Activated CD4-positive, alpha-beta memory T cell treated with anti-CD3 and anti-CD28 coated beads, Interleukin-2, amount 10 ng/mL, durations not matched to agents 7 days and 5 days (primary cell): ENCODE data around the gene PDXP. TPM values are rescaled to one million over a fixed set of nuclear protein-coding genes. Genes with fewer than 3 reads are reported as not detected.
A peak's percentile ranks its signal among the peaks of the same experiment; 100 is the strongest.

ENCODE experiments used
- CTCF ChIA-PET: fragments of 350-600 bp; sonication (Branson Sonifier 250); formaldehyde crosslinking; loops from one replicate; lab custom pipeline; 2021; ENCODE audit warnings: antibody characterized with exemption, inconsistent platforms; lab: Charles Lee
- POLR2A ChIA-PET: fragments of 350-600 bp; sonication (Branson Sonifier 250); formaldehyde crosslinking; loops from one replicate; lab custom pipeline; 2021; ENCODE audit warnings: antibody characterized with exemption; lab: Charles Lee
- DNase-seq: peaks from one replicate; pipeline ENCODE4 v3.0.0-alpha.2; 2020
- H3K27ac Mint-ChIP-seq: one replicate; pipeline ENCODE4 v1.8.0; 2021; ENCODE audit warnings: mild to moderate bottlenecking, mixed read lengths
- H3K27me3 Mint-ChIP-seq: one replicate; pipeline ENCODE4 v1.8.0; 2021; ENCODE audit warnings: mixed read lengths
- H3K36me3 Mint-ChIP-seq: one replicate; pipeline ENCODE4 v1.8.0; 2021; ENCODE audit warnings: low read depth, mixed read lengths
- H3K4me1 Mint-ChIP-seq: one replicate; pipeline ENCODE4 v1.8.0; 2021; ENCODE audit warnings: mixed read lengths
- H3K4me3 Mint-ChIP-seq: one replicate; pipeline ENCODE4 v1.8.0; 2021; ENCODE audit warnings: mild to moderate bottlenecking, mixed read lengths
- H3K9me3 Mint-ChIP-seq: one replicate; pipeline ENCODE4 v1.8.0; 2021; ENCODE audit warnings: mixed read lengths
- total RNA-seq, 2 experiments: library from RNA; stranded (reverse); gene quantifications; one replicate each; pipeline ENCODE4 v1.2.3, GENCODE V29; 2021

PDXP gene
- total RNA-seq, 2 experiments from 2014 or later, result 19.1 to 21.6 TPM

GRCh38 chr22:37630839-37631435, 27.6 kb upstream of the PDXP start:
- Mint-ChIP-seq H3K4me3 (no peak overlapping the region), H3K9me3 (no peaks in the 10 kb centered on the region), H3K4me1 (peaks cover 71% of the 10 kb centered on the region), H3K27ac (peak overlapping the region; percentile 95), H3K36me3 (peaks cover 7% of the 10 kb centered on the region), H3K27me3 (no peaks in the 10 kb centered on the region)
- no peak for DNase-seq
- ChIA-PET CTCF (interaction anchor here (1.3 to 16.0 kb wide), 5 partner anchors 8 to 49 kb away, joined by 4 to 301 read pairs (median 8); partner anchors contain the start of genes GGA1, LGALS1, NOL12 and SH3BP1), POLR2A (interaction anchor here (1.3 to 7.5 kb wide), 4 partner anchors 9 to 47 kb away, joined by 3 to 110 read pairs (median 37); partner anchors contain the start of genes LGALS1, PDXP and SH3BP1)

- Mint-ChIP-seq H3K27ac (peak overlapping the region; percentile 95), H3K4me3 (peak overlapping the region; percentile 10), H3K9me3 (no peaks in the 10 kb centered on the region), H3K4me1 (peaks cover 71% of the 10 kb centered on the region), H3K27me3 (no peaks in the 10 kb centered on the region), H3K36me3 (peaks cover 7% of the 10 kb centered on the region)
- ChIA-PET CTCF (interaction anchor here (1.0 to 16.0 kb wide), 7 partner anchors 8 to 49 kb away, joined by 3 to 301 read pairs (median 4); partner anchors contain the start of genes GGA1, LGALS1, NOL12 and SH3BP1), POLR2A (interaction anchor here (0.6 to 7.5 kb wide), 5 partner anchors 8 to 116 kb away, joined by 3 to 110 read pairs (median 15); partner anchors contain the start of genes LGALS1, PDXP and SH3BP1)
- DNase-seq, result peak; percentile 41
Observed at GRCh38 chr22:37631448-37632173, 26.9 kb upstream of the PDXP start.

- Mint-ChIP-seq H3K27me3 (no peaks in the 10 kb centered on the region), H3K36me3 (peaks cover 7% of the 10 kb centered on the region), H3K4me3 (peak overlapping the region; percentile 44), H3K9me3 (no peaks in the 10 kb centered on the region), H3K4me1 (peaks cover 71% of the 10 kb centered on the region), H3K27ac (peak overlapping the region; percentile 95)
- DNase-seq, result peak; percentile 35
- CTCF ChIA-PET, result interaction anchor here (0.5 to 16.0 kb wide), 11 partner anchors 8 to 254 kb away, joined by 3 to 301 read pairs (median 3); partner anchors contain the start of genes GGA1, LGALS1 and NOL12
- POLR2A ChIA-PET, result interaction anchor here (0.6 to 7.5 kb wide), 10 partner anchors 7 to 115 kb away, joined by 3 to 110 read pairs (median 13); partner anchors contain the start of genes GGA1, LGALS1, NOL12 and PDXP
Observed at GRCh38 chr22:37632174-37633088, 26.1 kb upstream of the PDXP start.

GRCh38 chr22:37633089-37633624, 25.4 kb upstream of the PDXP start:
- peaks cover 71% of the 10 kb centered on the region for H3K4me1 Mint-ChIP-seq
- ChIA-PET CTCF (interaction anchor here (0.8 to 16.0 kb wide), 10 partner anchors 9 to 47 kb away, joined by 3 to 301 read pairs (median 4); partner anchors contain the start of genes GGA1, LGALS1, NOL12 and PDXP), POLR2A (interaction anchor here (0.6 to 13.1 kb wide), 11 partner anchors 8 to 848 kb away, joined by 3 to 126 read pairs (median 11); partner anchors contain the start of genes GGA1, LGALS1, NOL12 and PDXP)

GRCh38 chr22:37633625-37634416, 24.7 kb upstream of the PDXP start:
- Mint-ChIP-seq H3K9me3 (no peaks in the 10 kb centered on the region), H3K36me3 (peaks cover 11% of the 10 kb centered on the region), H3K4me1 (peaks cover 72% of the 10 kb centered on the region), H3K27me3 (no peaks in the 10 kb centered on the region), H3K27ac (peak overlapping the region; percentile 95), H3K4me3 (peak overlapping the region; percentile 64)
- ChIA-PET CTCF (interaction anchor here (0.7 to 16.0 kb wide), 9 partner anchors 9 to 526 kb away, joined by 3 to 301 read pairs (median 5); partner anchors contain the start of genes GGA1, LGALS1, NOL12 and PDXP), POLR2A (interaction anchor here (0.6 to 13.1 kb wide), 12 partner anchors 9 to 847 kb away, joined by 3 to 126 read pairs (median 4); partner anchors contain the start of genes GGA1, LGALS1, NOL12 and PDXP)
- DNase-seq, result peak; percentile 74

More at GRCh38 chr22:37633089-37633624, 25.4 kb upstream of the PDXP start:
- peak overlapping the region; percentile 95 for H3K27ac Mint-ChIP-seq
- peak overlapping the region; percentile 44 for H3K4me3 Mint-ChIP-seq
- peak; percentile 53 for DNase-seq
- H3K27me3 Mint-ChIP-seq, result no peaks in the 10 kb centered on the region
- H3K36me3 Mint-ChIP-seq, result peaks cover 7% of the 10 kb centered on the region
- no peaks in the 10 kb centered on the region for H3K9me3 Mint-ChIP-seq

- peak overlapping the region; percentile 64 for H3K4me3 Mint-ChIP-seq
- peaks cover 74% of the 10 kb centered on the region for H3K4me1 Mint-ChIP-seq
- peak overlapping the region; percentile 95 for H3K27ac Mint-ChIP-seq
- peaks cover 12% of the 10 kb centered on the region for H3K36me3 Mint-ChIP-seq
- no peak for DNase-seq
- H3K9me3 Mint-ChIP-seq, result no peaks in the 10 kb centered on the region
- CTCF ChIA-PET, result interaction anchor here (0.5 to 16.0 kb wide), 8 partner anchors 8 to 227 kb away, joined by 3 to 301 read pairs (median 31); partner anchors contain the start of genes GGA1, LGALS1, NOL12 and PDXP
- POLR2A ChIA-PET, result interaction anchor here (0.8 to 13.1 kb wide), 8 partner anchors 9 to 53 kb away, joined by 3 to 126 read pairs (median 14); partner anchors contain the start of genes GGA1, LGALS1 and PDXP
- H3K27me3 Mint-ChIP-seq, result no peaks in the 10 kb centered on the region
Observed at GRCh38 chr22:37634417-37634924, 24.1 kb upstream of the PDXP start.

- ChIA-PET POLR2A (interaction anchor here (1.0 to 13.1 kb wide), 8 partner anchors 7 to 53 kb away, joined by 3 to 126 read pairs (median 41); partner anchors contain the start of genes GGA1, LGALS1 and PDXP), CTCF (interaction anchor here (0.9 to 16.0 kb wide), 7 partner anchors 8 to 45 kb away, joined by 3 to 301 read pairs (median 45); partner anchors contain the start of genes GGA1, LGALS1, NOL12 and PDXP)
- Mint-ChIP-seq H3K27ac (peak overlapping the region; percentile 95), H3K4me3 (no peak overlapping the region), H3K9me3 (no peaks in the 10 kb centered on the region), H3K36me3 (peaks cover 12% of the 10 kb centered on the region), H3K4me1 (peaks cover 74% of the 10 kb centered on the region), H3K27me3 (no peaks in the 10 kb centered on the region)
- DNase-seq, result no peak
Observed at GRCh38 chr22:37635157-37635556, 23.4 kb upstream of the PDXP start.

GRCh38 chr22:37636186-37636948, 22.2 kb upstream of the PDXP start:
- peak overlapping the region; percentile 3 for H3K4me3 Mint-ChIP-seq
- CTCF ChIA-PET, result interaction anchor here (0.9 to 16.0 kb wide), 14 partner anchors 10 to 317 kb away, joined by 3 to 301 read pairs (median 4); partner anchors contain the start of genes C22orf23, GGA1, LGALS1 and NOL12
- peak; percentile 63 for DNase-seq

GRCh38 chr22:37636949-37637273, 21.6 kb upstream of the PDXP start:
- CTCF ChIA-PET, result interaction anchor here (0.9 to 16.0 kb wide), 14 partner anchors 10 to 317 kb away, joined by 3 to 301 read pairs (median 4); partner anchors contain the start of genes C22orf23, GGA1, LGALS1 and NOL12
- peaks cover 79% of the 10 kb centered on the region for H3K4me1 Mint-ChIP-seq
- H3K27me3 Mint-ChIP-seq, result no peaks in the 10 kb centered on the region
- H3K36me3 Mint-ChIP-seq, result peaks cover 26% of the 10 kb centered on the region
- DNase-seq, result no peak
- H3K4me3 Mint-ChIP-seq, result peak overlapping the region; percentile 3
- peak overlapping the region; percentile 95 for H3K27ac Mint-ChIP-seq
- POLR2A ChIA-PET, result interaction anchor here (1.4 to 13.1 kb wide), 8 partner anchors 9 to 327 kb away, joined by 3 to 126 read pairs (median 14); partner anchors contain the start of genes GCAT, GGA1, LGALS1 and NOL12
- no peaks in the 10 kb centered on the region for H3K9me3 Mint-ChIP-seq

More at GRCh38 chr22:37636186-37636948, 22.2 kb upstream of the PDXP start:
- Mint-ChIP-seq H3K9me3 (no peaks in the 10 kb centered on the region), H3K27me3 (no peaks in the 10 kb centered on the region), H3K27ac (peak overlapping the region; percentile 95), H3K4me1 (peaks cover 77% of the 10 kb centered on the region), H3K36me3 (peaks cover 20% of the 10 kb centered on the region)
- POLR2A ChIA-PET, result interaction anchor here (1.1 to 13.1 kb wide), 9 partner anchors 8 to 327 kb away, joined by 3 to 126 read pairs (median 8); partner anchors contain the start of genes GCAT, GGA1, LGALS1 and NOL12
